Endodermal cell (in vitro differentiated cells): ENCODE data around the gene SLC26A1. TPM values are rescaled to one million over a fixed set of nuclear protein-coding genes. Genes with fewer than 3 reads are reported as not detected.

Source experiments
- DNase-seq: peaks from one replicate; pipeline ENCODE4 v3.0.0-alpha.2; 2017
- H3K27ac ChIP-seq: 2 replicates; pipeline ENCODE4 v1.5.1; 2013; ENCODE audit warnings: mild to moderate bottlenecking, low read depth, low read length, moderate library complexity
- H3K27me3 ChIP-seq: 2 replicates; pipeline ENCODE4 v1.6.1; 2013; ENCODE audit warnings: mild to moderate bottlenecking, low read length, moderate library complexity; ENCODE audit not compliant: insufficient read depth, control insufficient read depth, poor library complexity, severe bottlenecking
- H3K36me3 ChIP-seq: 2 replicates; pipeline ENCODE4 v1.7.0; 2013; ENCODE audit warnings: mild to moderate bottlenecking, low read length, moderate library complexity; ENCODE audit not compliant: control insufficient read depth, insufficient read depth
- H3K4me1 ChIP-seq: one replicate; pipeline ENCODE4 v1.7.0; 2013; ENCODE audit warnings: low read length; ENCODE audit not compliant: control insufficient read depth, insufficient read depth
- H3K4me3 ChIP-seq: 2 replicates; pipeline ENCODE4 v1.5.1; 2013; ENCODE audit warnings: mild to moderate bottlenecking, low read length, moderate library complexity
- H3K9ac ChIP-seq: 2 replicates; pipeline ENCODE4 v1.6.1; 2013; ENCODE audit warnings: mild to moderate bottlenecking, low read length, moderate library complexity; ENCODE audit not compliant: poor library complexity, severe bottlenecking; ENCODE audit errors: extremely low read depth
- H3K9me3 ChIP-seq: 2 replicates; pipeline ENCODE4 v1.6.1; 2013; ENCODE audit warnings: mild to moderate bottlenecking, low read length, moderate library complexity; ENCODE audit not compliant: control insufficient read depth
- H3K27ac Mint-ChIP-seq: 2 replicates; pipeline ENCODE4 v1.8.0; 2020; ENCODE audit warnings: mixed read lengths
- H3K27me3 Mint-ChIP-seq: 2 replicates; pipeline ENCODE4 v1.8.0; 2021; ENCODE audit warnings: mild to moderate bottlenecking, mixed read lengths; ENCODE audit not compliant: insufficient read depth
- H3K36me3 Mint-ChIP-seq: 2 replicates; pipeline ENCODE4 v1.8.0; 2020; ENCODE audit warnings: low read depth, mixed read lengths
- H3K4me1 Mint-ChIP-seq: 2 replicates; pipeline ENCODE4 v1.8.0; 2020; ENCODE audit warnings: mixed read lengths
- H3K4me3 Mint-ChIP-seq: 2 replicates; pipeline ENCODE4 v1.8.0; 2020; ENCODE audit warnings: mild to moderate bottlenecking, moderate library complexity, mixed read lengths
- H3K9me3 Mint-ChIP-seq: 2 replicates; pipeline ENCODE4 v1.8.0; 2020; ENCODE audit warnings: mild to moderate bottlenecking, mixed read lengths
- CTCF ChIP-seq: fragments of 200-600 bp; sonication (generic); conservative IDR thresholded peaks from 2 replicates; pipeline ENCODE4 v1.5.0; 2021; ENCODE audit warnings: antibody characterized with exemption, mild to moderate bottlenecking
- WGBS, 2 experiments: methylation state at CpG; one replicate each; pipeline versions ENCODE4 v1.1.5 to v1.1.7; 2013; ENCODE audit warnings: missing lambda C conversion rate in 2 of 2, mixed read lengths in 1 of 2; ENCODE audit not compliant: insufficient coverage in 1 of 2, insufficient read length in 1 of 2; 5-methylcytosine and 5-hydroxymethylcytosine counted together
- total RNA-seq, 2 donors: library from RNA; stranded (reverse); fragmentation: NEBNext Ultra II Directional in 1 of 2; extraction: Animal tissue kit (Norgen Biotek cat#: 25700) in 1 of 2; gene quantifications; 2 replicates in 1 of 2; 3 replicates in 1 of 2; pipeline ENCODE4 v1.2.1, GENCODE V29; 2021

SLC26A1 gene
- total RNA-seq, 2 donors from 2014 or later = 0.55 to 1.0 TPM

- Histone ChIP-seq H3K9me3 (no peaks in the 10 kb centered on the region), H3K36me3 (peaks cover 13% of the 10 kb centered on the region), H3K9ac (no peak overlapping the region), H3K4me3 (no peak overlapping the region), H3K27me3 (no peaks in the 10 kb centered on the region), H3K4me1 (no peaks in the 10 kb centered on the region), H3K27ac (no peak overlapping the region)
- no peaks in the 10 kb centered on the region for H3K9me3 Mint-ChIP-seq
- H3K4me1 Mint-ChIP-seq = no peaks in the 10 kb centered on the region
- no peaks in the 10 kb centered on the region for H3K27me3 Mint-ChIP-seq
- WGBS, 2 experiments = 72 to 89% methylated on average over 5 to 9 of the region's 9 CpGs
- no peak overlapping the region for H3K27ac Mint-ChIP-seq
- no peak for TF ChIP-seq CTCF
- H3K4me3 Mint-ChIP-seq = no peak overlapping the region
- H3K36me3 Mint-ChIP-seq = peaks cover 22% of the 10 kb centered on the region
- no peak for DNase-seq
Observed at GRCh38 chr4:1027915-1028238, 34.7 kb upstream of the SLC26A1 start.

- no peaks in the 10 kb centered on the region for H3K4me1 Mint-ChIP-seq
- H3K36me3 Mint-ChIP-seq = peaks cover 22% of the 10 kb centered on the region
- no peak overlapping the region for H3K27ac Mint-ChIP-seq
- no peak overlapping the region for H3K4me3 Mint-ChIP-seq
- no peak overlapping the region for H3K4me3 ChIP-seq
- WGBS, 2 experiments = 78 to 83% methylated on average over 21 to 26 of the region's 26 CpGs
- H3K4me1 ChIP-seq = no peaks in the 10 kb centered on the region
- no peak for TF ChIP-seq CTCF
- no peak overlapping the region for H3K9ac ChIP-seq
- H3K9me3 Mint-ChIP-seq = no peaks in the 10 kb centered on the region
- H3K27me3 Mint-ChIP-seq = no peaks in the 10 kb centered on the region
- no peaks in the 10 kb centered on the region for H3K9me3 ChIP-seq
- no peak for DNase-seq
- no peaks in the 10 kb centered on the region for H3K27me3 ChIP-seq
- H3K27ac ChIP-seq = no peak overlapping the region
- peaks cover 13% of the 10 kb centered on the region for H3K36me3 ChIP-seq
Observed at GRCh38 chr4:1027219-1027914, 34.2 kb upstream of the SLC26A1 start.

- peaks cover 22% of the 10 kb centered on the region for H3K36me3 Mint-ChIP-seq
- no peak overlapping the region for H3K9ac ChIP-seq
- no peaks in the 10 kb centered on the region for H3K9me3 Mint-ChIP-seq
- no peak overlapping the region for H3K4me3 Mint-ChIP-seq
- H3K36me3 ChIP-seq = peaks cover 13% of the 10 kb centered on the region
- H3K27ac ChIP-seq = no peak overlapping the region
- no peak overlapping the region for H3K4me3 ChIP-seq
- WGBS, 2 experiments = 81% methylated on average over 12 to 17 of the region's 17 CpGs
- H3K27me3 ChIP-seq = no peaks in the 10 kb centered on the region
- no peak overlapping the region for H3K27ac Mint-ChIP-seq
- TF ChIP-seq CTCF = no peak
- peak; percentile 83 for DNase-seq
- no peaks in the 10 kb centered on the region for H3K4me1 Mint-ChIP-seq
- H3K9me3 ChIP-seq = no peaks in the 10 kb centered on the region
- no peaks in the 10 kb centered on the region for H3K27me3 Mint-ChIP-seq
- no peaks in the 10 kb centered on the region for H3K4me1 ChIP-seq
Observed at GRCh38 chr4:1026115-1026514, 32.9 kb upstream of the SLC26A1 start.
